NCI-H2227 (cell line): ENCODE results near the gene PRKACA.
"Not testable (repeated sequence)": the region's sequence is repeated elsewhere in the genome, so short reads cannot be mapped to it uniquely, and the experiment has no call there.

Source experiments
- DNase-seq: peaks from one replicate; lab custom pipeline; 2025; ENCODE audit not compliant: unreplicated experiment; lab: John Stamatoyannopoulos, UW

PRKACA gene

GRCh38 chr19:14051980-14052379 is 65.6 kb downstream of the PRKACA start:
- DNase-seq = no peak

GRCh38 chr19:14050961-14051360 is 66.6 kb downstream of the PRKACA start:
- not testable (repeated sequence) for DNase-seq

DNA sequence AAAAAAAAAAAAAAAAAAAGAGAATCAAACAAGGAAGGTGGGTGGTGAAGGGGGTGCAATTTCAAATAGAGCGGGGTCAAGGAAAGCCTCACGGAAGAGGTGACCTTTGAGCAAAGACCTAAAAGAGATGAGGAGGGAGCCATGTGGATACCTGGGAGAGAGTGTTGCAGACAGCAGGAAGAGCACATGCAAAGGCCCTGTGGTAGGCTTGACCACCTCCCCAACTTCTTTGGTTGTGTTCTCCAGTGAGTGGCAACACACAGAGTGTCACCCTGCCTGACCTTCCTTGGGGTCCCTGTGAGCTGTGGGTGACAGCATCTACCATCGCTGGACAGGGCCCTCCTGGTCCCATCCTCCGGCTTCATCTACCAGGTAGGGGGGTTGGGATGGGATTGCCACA is 67.0 kb downstream of the PRKACA start:
- DNase-seq = no peak

DNA sequence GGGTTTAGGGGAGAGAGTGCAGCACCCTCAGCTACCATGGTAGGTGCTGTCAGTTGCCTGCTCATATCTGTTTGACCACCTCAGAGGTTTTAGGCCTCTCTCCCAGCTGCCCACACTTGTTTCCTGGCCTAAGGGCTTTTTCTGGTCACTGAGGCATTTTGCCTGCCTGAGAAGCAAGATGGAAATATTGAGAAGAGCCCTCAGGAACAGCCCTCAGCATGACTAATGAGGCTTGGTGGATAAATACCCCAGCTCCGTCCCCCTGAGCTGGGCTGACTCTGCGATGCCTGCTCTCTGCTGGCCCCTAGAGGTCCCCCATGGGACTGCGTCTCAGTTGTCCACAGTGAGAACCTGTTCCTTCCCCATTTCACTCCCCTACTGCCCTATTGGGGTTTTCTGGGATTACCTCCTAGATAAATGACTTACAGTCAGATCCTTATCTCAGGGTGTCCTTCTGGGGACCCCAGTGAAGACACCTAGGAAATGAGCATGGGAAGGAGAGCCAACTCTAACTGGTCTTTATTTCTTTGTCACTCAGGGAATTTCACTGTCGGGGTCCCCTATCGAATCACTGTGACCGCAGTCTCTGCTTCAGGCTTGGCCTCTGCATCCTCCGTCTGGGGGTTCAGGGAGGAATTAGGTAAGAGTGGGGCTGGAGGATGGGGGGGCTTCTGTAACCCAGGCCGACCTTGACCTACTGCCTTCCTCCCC is 69.0 kb downstream of the PRKACA start:
- DNase-seq = peak; percentile 9

DNA sequence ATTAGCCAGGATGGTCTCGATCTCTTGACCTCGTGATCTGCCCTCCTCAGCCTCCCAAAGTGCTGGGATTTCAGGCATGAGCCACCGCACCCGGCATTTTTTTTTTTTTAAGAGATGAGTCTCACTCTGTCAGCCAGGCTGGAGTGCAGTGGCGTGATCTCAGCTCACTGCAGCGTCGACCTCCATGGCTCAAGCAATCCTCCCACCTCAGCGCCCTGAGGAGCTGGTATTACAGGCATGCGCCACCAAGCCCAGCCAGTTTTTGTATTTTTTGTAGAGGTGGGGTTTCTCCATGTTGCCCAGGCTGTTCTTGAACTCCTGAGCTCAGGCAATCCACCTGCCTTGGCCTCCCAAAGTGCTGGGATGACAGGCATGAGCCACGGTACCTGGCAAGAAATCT is 69.7 kb downstream of the PRKACA start:
- DNase-seq = not testable (repeated sequence)

- DNase-seq = peak; percentile 68
Measured at GRCh38 chr19:14042659-14043608, 74.6 kb downstream of the PRKACA start.
